GM23338 (cell line): Measurements from ENCODE around the gene SMIM13. TPM values are rescaled to one million over a fixed set of nuclear protein-coding genes. Genes with fewer than 3 reads are reported as not detected.

Source experiments
- ATAC-seq: fragments of 200-7000 bp; cut with Tn5 transposase; 3 replicates; pipeline ENCODE4 v1.9.1; 2020
- DNase-seq: peaks from one replicate; pipeline ENCODE4 v3.0.0-alpha.2; 2015; ENCODE audit warnings: low spot score
- H2AFZ ChIP-seq: fragments of 200-600 bp; sonication (generic); 2 replicates; pipeline ENCODE4 v1.8.0; 2016; ENCODE audit warnings: antibody characterized with exemption, mild to moderate bottlenecking, moderate library complexity
- H3F3A ChIP-seq: fragments of 200-600 bp; sonication (generic); replicated peaks from 2 replicates; pipeline ENCODE4 v1.8.0; 2017; ENCODE audit warnings: antibody characterized with exemption, mixed run types, low read depth
- H3K27ac ChIP-seq: fragments of 200-600 bp; sonication (generic); 2 replicates; pipeline ENCODE4 v1.6.1; 2016; ENCODE audit warnings: low read depth
- H3K27me3 ChIP-seq: fragments of 200-600 bp; sonication (generic); 2 replicates; pipeline ENCODE4 v1.8.0; 2016; ENCODE audit warnings: mild to moderate bottlenecking, mixed run types, moderate library complexity; ENCODE audit not compliant: insufficient read depth
- H3K36me3 ChIP-seq: fragments of 200-600 bp; sonication (generic); 2 replicates; pipeline ENCODE4 v1.8.0; 2016; ENCODE audit warnings: mild to moderate bottlenecking; ENCODE audit not compliant: insufficient read depth
- H3K4me1 ChIP-seq: fragments of 200-600 bp; sonication (generic); 2 replicates; pipeline ENCODE4 v1.8.0; 2016; ENCODE audit warnings: mild to moderate bottlenecking, moderate library complexity; ENCODE audit not compliant: insufficient read depth
- H3K4me2 ChIP-seq: fragments of 200-600 bp; sonication (generic); 2 replicates; pipeline ENCODE4 v1.7.1; 2017; ENCODE audit warnings: mixed run types
- H3K4me3 ChIP-seq: fragments of 200-600 bp; sonication (generic); 2 replicates; pipeline ENCODE4 v1.6.1; 2016; ENCODE audit warnings: mixed run types
- H3K79me2 ChIP-seq: fragments of 200-600 bp; sonication (generic); replicated peaks from 2 replicates; pipeline ENCODE4 v1.8.0; 2017; ENCODE audit warnings: mild to moderate bottlenecking; ENCODE audit not compliant: insufficient read depth
- H3K9me2 ChIP-seq: fragments of 200-600 bp; sonication (generic); 2 replicates; pipeline ENCODE4 v1.8.0; 2017; ENCODE audit not compliant: insufficient read depth
- H4K20me1 ChIP-seq: fragments of 200-600 bp; sonication (generic); replicated peaks from 2 replicates; pipeline ENCODE4 v1.8.0; 2017; ENCODE audit warnings: mild to moderate bottlenecking; ENCODE audit not compliant: insufficient read depth
- H3K27ac Mint-ChIP-seq: 2 replicates; pipeline ENCODE4 v1.8.0; 2020; ENCODE audit warnings: inconsistent platforms, mild to moderate bottlenecking, moderate library complexity, mixed read lengths
- H3K27me3 Mint-ChIP-seq: 3 replicates; pipeline ENCODE4 v1.8.0; 2022; ENCODE audit warnings: low read depth, mild to moderate bottlenecking, moderate library complexity, mixed read lengths, inconsistent platforms; ENCODE audit not compliant: insufficient read depth, poor library complexity
- H3K36me3 Mint-ChIP-seq: 3 replicates; pipeline ENCODE4 v1.8.0; 2021; ENCODE audit warnings: low read depth, mild to moderate bottlenecking, inconsistent platforms, moderate library complexity, mixed read lengths
- H3K4me1 Mint-ChIP-seq: 3 replicates; pipeline ENCODE4 v1.8.0; 2020; ENCODE audit warnings: mild to moderate bottlenecking, inconsistent platforms, mixed read lengths
- H3K4me3 Mint-ChIP-seq: 3 replicates; pipeline ENCODE4 v1.8.0; 2021; ENCODE audit warnings: moderate library complexity, mild to moderate bottlenecking, inconsistent platforms, mixed read lengths
- H3K9me3 Mint-ChIP-seq: 3 replicates; pipeline ENCODE4 v1.8.0; 2020; ENCODE audit warnings: moderate library complexity, mild to moderate bottlenecking, inconsistent platforms, mixed read lengths
- CREB1 ChIP-seq: fragments of 250-450 bp; sonication (Bioruptor Pico); IDR thresholded peaks from 2 replicates; pipeline ENCODE4 v1.5.0; 2020; ENCODE audit warnings: low read depth, mild to moderate bottlenecking, moderate library complexity
- CTCF ChIP-seq, 2 experiments: fragments of 200-600 bp in 1 of 2; sonication (generic) in 1 of 2; conservative IDR thresholded peaks; 2 replicates each; pipeline versions ENCODE4 v1.5.1 to v1.6.1; 2016 to 2017; ENCODE audit warnings: antibody characterized with exemption in 2 of 2, low read depth in 2 of 2, mild to moderate bottlenecking in 2 of 2, moderate library complexity in 1 of 2
- ETS1 ChIP-seq: IDR thresholded peaks from 2 replicates; pipeline ENCODE4 v1.6.1; 2016; ENCODE audit warnings: antibody characterized with exemption
- EZH2 ChIP-seq: fragments of 200-600 bp; sonication (generic); IDR thresholded peaks from one replicate; pipeline ENCODE4 v1.8.0; 2017; ENCODE audit warnings: antibody characterized with exemption, mild to moderate bottlenecking, low read depth; ENCODE audit not compliant: unreplicated experiment
- EZH2phosphoT487 ChIP-seq: fragments of 200-600 bp; sonication (generic); IDR thresholded peaks from one replicate; pipeline ENCODE4 v1.8.1; 2018; ENCODE audit warnings: antibody characterized with exemption; ENCODE audit not compliant: unreplicated experiment
- JUNB ChIP-seq: IDR thresholded peaks from one replicate; pipeline ENCODE4 v1.6.1; 2016; ENCODE audit warnings: antibody characterized with exemption; ENCODE audit not compliant: unreplicated experiment
- NANOG ChIP-seq: IDR thresholded peaks from 2 replicates; pipeline ENCODE4 v1.6.1; 2016; ENCODE audit warnings: antibody characterized with exemption, borderline replicate concordance
- POLR2AphosphoS5 ChIP-seq: IDR thresholded peaks from 2 replicates; pipeline ENCODE4 v1.6.1; 2016; ENCODE audit warnings: antibody characterized with exemption, low read depth
- REST ChIP-seq: IDR thresholded peaks from one replicate; pipeline ENCODE4 v1.6.1; 2018; ENCODE audit warnings: antibody characterized with exemption; ENCODE audit not compliant: unreplicated experiment
- STAT1 ChIP-seq: IDR thresholded peaks from one replicate; pipeline ENCODE4 v1.6.1; 2016; ENCODE audit warnings: antibody characterized with exemption; ENCODE audit not compliant: unreplicated experiment
- ZNF114 ChIP-seq: fragments of 250-450 bp; sonication (Bioruptor Pico); IDR thresholded peaks from 2 replicates; pipeline ENCODE4 v1.5.0; 2020; ENCODE audit warnings: mild to moderate bottlenecking, moderate library complexity
- ZNF331 ChIP-seq: fragments of 250-450 bp; sonication (Bioruptor Pico); IDR thresholded peaks from 2 replicates; pipeline ENCODE4 v1.5.0; 2020; ENCODE audit warnings: low read depth, mild to moderate bottlenecking, moderate library complexity
- ZNF462 ChIP-seq: fragments of 250-450 bp; sonication (Bioruptor Pico); IDR thresholded peaks from 2 replicates; pipeline ENCODE4 v1.5.0; 2020; ENCODE audit warnings: mild to moderate bottlenecking, moderate library complexity
- polyA plus RNA-seq: library from polyadenylated mRNA; unstranded; fragments of >200 nt; fragmentation: Nextera tagmentation; extraction: Ambion mirVana; gene quantifications from 2 replicates; pipeline ENCODE4 v1.2.1, GENCODE V29; 2016
- total RNA-seq: library from RNA; depleted of rRNA; stranded (reverse); fragments of >200 nt; shearing (Covaris generic); gene quantifications from 2 replicates; pipeline ENCODE4 v1.2.3, GENCODE V29; 2014

Gene SMIM13
- total and polyA plus RNA-seq, 2 experiments from 2014 or later, result 7.2 to 12.7 TPM

- Mint-ChIP-seq H3K36me3 (no peaks in the 10 kb centered on the region), H3K27me3 (peaks cover 3% of the 10 kb centered on the region), H3K4me3 (no peak overlapping the region), H3K27ac (no peak overlapping the region), H3K4me1 (peaks cover 14% of the 10 kb centered on the region), H3K9me3 (no peaks in the 10 kb centered on the region)
- Histone ChIP-seq H3K4me2 (no peak overlapping the region), H4K20me1 (no peaks in the 10 kb centered on the region), H3K27me3 (no peaks in the 10 kb centered on the region), H3K36me3 (no peaks in the 10 kb centered on the region), H3F3A (no peaks in the 10 kb centered on the region), H3K4me1 (peaks cover 6% of the 10 kb centered on the region; the same call in 1 of the 2 replicates), H3K27ac (no peak overlapping the region), H3K9me2 (no peaks in the 10 kb centered on the region), H3K4me3 (no peak overlapping the region), H2AFZ (no peak overlapping the region), H3K79me2 (no peaks in the 10 kb centered on the region)
- ATAC-seq (no peak), DNase-seq (no peak)
- TF ChIP-seq CREB1 (CRISPR knock-in tag) (no peak), NANOG (no peak), ZNF331 (CRISPR knock-in tag) (no peak), CTCF (conservative IDR thresholded peaks at IDR 0.05; ENCODE audit: low read depth in 2 of 2) (no peak), ETS1 (no peak), JUNB (no peak), EZH2 (no peak), EZH2phosphoT487 (no peak), REST (no peak), STAT1 (no peak), ZNF462 (CRISPR knock-in tag) (no peak), POLR2AphosphoS5 (no peak), ZNF114 (no peak)
Measured at GRCh38 chr6:11162262-11162661, 68.6 kb downstream of the SMIM13 start.
